H1 (cell line): ENCODE measurements around the gene RALGAPB. TPM values are rescaled to one million over a fixed set of nuclear protein-coding genes. Genes with fewer than 3 reads are reported as not detected.

Source experiments
- CTCF ChIA-PET: fragments of 300-600 bp; sonication (Branson Sonifier 250); formaldehyde crosslinking; loops from one replicate; lab custom pipeline; 2021; ENCODE audit not compliant: partially characterized antibody; lab: Charles Lee
- POLR2A ChIA-PET: fragments of 300-600 bp; sonication (Branson Sonifier 250); formaldehyde crosslinking; loops from one replicate; lab custom pipeline; 2021; ENCODE audit warnings: inconsistent platforms; ENCODE audit not compliant: partially characterized antibody; lab: Charles Lee
- DNase-seq, 2 experiments: peaks; one replicate each; pipeline versions ENCODE4 v3.0.0 to v3.0.0-alpha.2; 2010 to 2022; ENCODE audit warnings: low spot score in 2 of 2, low read depth in 1 of 2, mixed read lengths in 1 of 2
- FAIRE-seq: peaks from 2 replicates; lab custom pipeline; 2011; peaks lifted over from hg19 to GRCh38; lab: Jason Lieb, UNC
- H2AFZ ChIP-seq: 2 replicates; pipeline ENCODE4 v1.8.1; 2012; ENCODE audit warnings: low read length, inconsistent platforms
- H2AK5ac ChIP-seq: 2 replicates; pipeline ENCODE4 v1.6.1; 2013; ENCODE audit warnings: low read depth, low read length
- H2BK120ac ChIP-seq: replicated peaks from 2 replicates; pipeline ENCODE3; 2013; ENCODE audit warnings: low read depth, low read length, inconsistent platforms
- H2BK12ac ChIP-seq: 2 replicates; pipeline ENCODE4 v1.6.1; 2013; ENCODE audit warnings: low read depth, low read length
- H2BK15ac ChIP-seq: 2 replicates; pipeline ENCODE4 v1.6.1; 2013; ENCODE audit warnings: low read length
- H2BK20ac ChIP-seq: 2 replicates; pipeline ENCODE4 v1.6.1; 2013; ENCODE audit warnings: low read length
- H2BK5ac ChIP-seq: 2 replicates; pipeline ENCODE4 v1.6.1; 2013; ENCODE audit warnings: low read depth, low read length
- H3K14ac ChIP-seq: 2 replicates; pipeline ENCODE4 v1.6.1; 2013; ENCODE audit warnings: inconsistent platforms; ENCODE audit not compliant: insufficient read length
- H3K18ac ChIP-seq: 2 replicates; pipeline ENCODE4 v1.6.1; 2013; ENCODE audit warnings: low read length; ENCODE audit errors: extremely low read depth
- H3K23ac ChIP-seq: 2 replicates; pipeline ENCODE4 v1.6.1; 2013; ENCODE audit warnings: inconsistent platforms; ENCODE audit not compliant: insufficient read length
- H3K23me2 ChIP-seq: 2 replicates; pipeline ENCODE4 v1.6.1; 2013; ENCODE audit warnings: low read depth, low read length
- H3K27ac ChIP-seq: 2 replicates; pipeline ENCODE4 v1.6.1; 2011; ENCODE audit warnings: low read depth, low read length, inconsistent platforms
- H3K27me3 ChIP-seq, 4 experiments: replicated peaks in 1 of 4; 1 replicate in 1 of 4; 2 replicates in 3 of 4; pipeline versions ENCODE4 v1.6.1 to v1.8.1; 2011 to 2013; ENCODE audit warnings: low read length in 3 of 4, mild to moderate bottlenecking in 3 of 4, inconsistent platforms in 2 of 4, mixed read lengths in 2 of 4, moderate library complexity in 1 of 4; ENCODE audit not compliant: control insufficient read depth in 3 of 4, insufficient read depth in 3 of 4; ENCODE audit errors: extremely low read depth in 1 of 4
- H3K36me3 ChIP-seq, 4 experiments: 2 replicates each; pipeline versions ENCODE4 v1.6.1 to v1.8.1; 2011 to 2013; ENCODE audit warnings: mild to moderate bottlenecking in 4 of 4, low read length in 3 of 4, moderate library complexity in 2 of 4, control low read depth in 1 of 4, inconsistent platforms in 1 of 4; ENCODE audit not compliant: insufficient read depth in 4 of 4, control insufficient read depth in 2 of 4
- H3K4ac ChIP-seq: replicated peaks from 2 replicates; pipeline ENCODE3; 2013; ENCODE audit warnings: low read length, low read depth, mixed read lengths, inconsistent platforms; ENCODE audit not compliant: insufficient read length
- H3K4me1 ChIP-seq, 4 experiments: replicated peaks in 1 of 4; 1 replicate in 1 of 4; 2 replicates in 3 of 4; pipeline versions ENCODE4 v1.6.1 to v1.8.1; 2011 to 2013; ENCODE audit warnings: low read length in 3 of 4, inconsistent platforms in 2 of 4, mixed read lengths in 1 of 4; ENCODE audit not compliant: insufficient read depth in 4 of 4, control insufficient read depth in 3 of 4
- H3K4me2 ChIP-seq, 2 experiments: 2 replicates each; pipeline versions ENCODE4 v1.6.1 to v1.8.1; 2011 to 2013; ENCODE audit warnings: low read depth in 2 of 2, low read length in 2 of 2, control low read depth in 1 of 2, inconsistent platforms in 1 of 2, mild to moderate bottlenecking in 1 of 2; ENCODE audit not compliant: insufficient read depth in 1 of 2
- H3K4me3 ChIP-seq, 4 experiments: fragments of 200-600, 300-600 bp in 1 of 4; sonication (generic), shearing (Covaris generic), sonication (Bioruptor Twin) in 1 of 4; 2 replicates each; pipeline versions ENCODE4 v1.5.1 to v1.8.1; 2011 to 2016; ENCODE audit warnings: low read length in 4 of 4, low read depth in 3 of 4, control low read depth in 2 of 4, inconsistent platforms in 2 of 4, mild to moderate bottlenecking in 2 of 4, mixed read lengths in 1 of 4, moderate library complexity in 1 of 4; ENCODE audit not compliant: insufficient read depth in 2 of 4; ENCODE audit errors: extremely low read depth in 1 of 4
- H3K56ac ChIP-seq: replicated peaks from 2 replicates; pipeline ENCODE3; 2013; ENCODE audit warnings: low read depth, mild to moderate bottlenecking, mixed read lengths, low read length, inconsistent platforms; ENCODE audit not compliant: insufficient read length
- H3K79me1 ChIP-seq: 2 replicates; pipeline ENCODE4 v1.6.1; 2013; ENCODE audit warnings: low read depth, low read length, control low read depth
- H3K79me2 ChIP-seq, 2 experiments: 2 replicates each; pipeline versions ENCODE4 v1.6.1 to v1.8.1; 2012 to 2013; ENCODE audit warnings: low read length in 2 of 2, mild to moderate bottlenecking in 2 of 2, inconsistent platforms in 1 of 2; ENCODE audit not compliant: insufficient read depth in 2 of 2, control insufficient read depth in 1 of 2
- H3K9ac ChIP-seq, 4 experiments: replicated peaks in 1 of 4; 1 replicate in 1 of 4; 2 replicates in 3 of 4; pipeline versions ENCODE4 v1.6.1 to v1.8.1; 2011 to 2013; ENCODE audit warnings: low read depth in 3 of 4, low read length in 3 of 4, control low read depth in 2 of 4, mild to moderate bottlenecking in 2 of 4, moderate library complexity in 2 of 4, inconsistent platforms in 1 of 4; ENCODE audit errors: extremely low read depth in 1 of 4
- H3K9me3 ChIP-seq, 2 experiments: 2 replicates each; pipeline versions ENCODE4 v1.6.1 to v1.8.1; 2012 to 2013; ENCODE audit warnings: mild to moderate bottlenecking in 2 of 2, moderate library complexity in 2 of 2, control low read depth in 1 of 2, inconsistent platforms in 1 of 2, low read depth in 1 of 2, low read length in 1 of 2, mixed read lengths in 1 of 2; ENCODE audit not compliant: insufficient read depth in 2 of 2
- H4K20me1 ChIP-seq, 2 experiments: replicated peaks in 1 of 2; 2 replicates each; pipeline versions ENCODE3 to v1.8.1; 2011 to 2013; ENCODE audit warnings: inconsistent platforms in 2 of 2, low read length in 2 of 2, mild to moderate bottlenecking in 1 of 2; ENCODE audit not compliant: insufficient read depth in 2 of 2, control insufficient read depth in 1 of 2
- H4K5ac ChIP-seq: 2 replicates; pipeline ENCODE4 v1.6.1; 2013; ENCODE audit warnings: low read length, low read depth, mixed read lengths, inconsistent platforms; ENCODE audit not compliant: insufficient read length
- H4K8ac ChIP-seq: 2 replicates; pipeline ENCODE4 v1.8.0; 2013; ENCODE audit warnings: mild to moderate bottlenecking, moderate library complexity, low read length, inconsistent platforms; ENCODE audit not compliant: insufficient read depth; ENCODE audit errors: extremely low read depth
- H4K91ac ChIP-seq: replicated peaks from 2 replicates; pipeline ENCODE3; 2013; ENCODE audit warnings: low read length, mixed read lengths, inconsistent platforms; ENCODE audit not compliant: insufficient read length
- HDAC6 ChIP-seq: IDR thresholded peaks from one replicate; pipeline ENCODE4 v1.7.1; 2012; ENCODE audit warnings: low read depth, mild to moderate bottlenecking, inconsistent platforms, low read length, moderate library complexity
- MAFK ChIP-seq: IDR thresholded peaks from 2 replicates; pipeline ENCODE4 v1.6.1; 2012; ENCODE audit warnings: low read depth, mild to moderate bottlenecking, improper control_type of control experiment, low read length
- TAF7 ChIP-seq: optimal IDR thresholded peaks from 2 replicates; pipeline ENCODE3; 2011; ENCODE audit warnings: low read depth, mild to moderate bottlenecking, inconsistent platforms, low read length, moderate library complexity, borderline replicate concordance
- WGBS, 2 experiments: shearing (Covaris generic) in 1 of 2; methylation state at CpG; one replicate each; pipeline versions ENCODE4 v1.1.6 to v1.1.7; 2013 to 2015; ENCODE audit warnings: low lambda C conversion rate in 2 of 2, mixed read lengths in 2 of 2, inconsistent platforms in 1 of 2, low coverage in 1 of 2, missing lambda C conversion rate in 1 of 2; ENCODE audit not compliant: insufficient replicate concordance in 2 of 2, insufficient coverage in 1 of 2, insufficient read length in 1 of 2; ENCODE audit errors: extremely low coverage in 1 of 2, missing lambda C conversion rate in 1 of 2; 5-methylcytosine and 5-hydroxymethylcytosine counted together
- polyA plus RNA-seq, 7 experiments: library from polyadenylated mRNA; depleted of rRNA in 3 of 7; stranded (reverse) in 5 of 7; unstranded in 2 of 7; fragments of >200 nt in 5 of 7; fragments of 200-250 nt in 2 of 7; gene quantifications; 1 replicate in 5 of 7; 2 replicates in 1 of 7; 4 replicates in 1 of 7; pipeline versions ENCODE4 v1.2.1 to v1.2.3, GENCODE V29; 2011 to 2013; ENCODE audit warnings: missing spikeins in 2 of 7, mixed read lengths in 2 of 7
- total RNA-seq: library from RNA; stranded (reverse); fragmentation: NEBNext Ultra II Directional; extraction: Animal tissue kit (Norgen Biotek cat#: 25700); gene quantifications from 2 replicates; pipeline ENCODE4 v1.2.1, GENCODE V29; 2021

Gene RALGAPB
- total and polyA plus RNA-seq, 2 of the 8 experiments (the other 6 are each of a cell fraction or from before 2014, with no cell fraction given), result 10.6 to 35.1 TPM

DNA sequence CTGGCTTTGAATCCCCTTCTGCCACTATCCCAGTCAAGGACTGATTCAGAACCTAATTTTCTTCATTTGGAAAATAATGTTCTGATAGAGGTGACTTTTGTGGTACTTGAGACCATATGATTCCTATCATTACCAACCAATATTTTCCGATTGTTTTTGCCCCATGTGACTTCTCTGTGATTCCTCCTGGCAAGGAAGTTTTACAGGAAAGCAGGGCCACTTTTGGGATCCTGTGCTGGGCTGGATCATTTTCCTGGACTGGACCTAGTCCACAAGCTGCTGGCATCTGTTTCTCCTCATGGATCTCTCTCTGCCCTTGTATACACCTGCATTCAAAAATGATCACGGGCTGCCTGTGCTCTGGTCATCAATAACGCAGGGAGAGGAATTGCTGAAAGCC is 23.6 kb upstream of the RALGAPB start:
- FAIRE-seq, result no peak
- Histone ChIP-seq H4K5ac (no peak overlapping the region), H3K56ac (no peak overlapping the region), H3K4me1 (peaks cover 0 to 5% (median 4%) of the 10 kb centered on the region in 4 experiments; a peak in 3 of 7 replicates), H3K18ac (no peak overlapping the region), H3K4ac (no peak overlapping the region), H3K27me3 (no peaks in the 10 kb centered on the region; a peak in 2 of 7 replicates), H3K79me1 (peaks cover 3% of the 10 kb centered on the region; the same call in 1 of the 2 replicates), H2AK5ac (no peak overlapping the region), H3K9me3 (no peaks in the 10 kb centered on the region), H3K36me3 (peaks cover 0 to 15% (median 6%) of the 10 kb centered on the region in 4 experiments; a peak in 4 of 8 replicates), H2BK5ac (no peak overlapping the region), H4K91ac (no peak overlapping the region), H3K14ac (no peak overlapping the region), H2BK120ac (no peak overlapping the region), H3K4me3 (no peak overlapping the region), H3K27ac (no peak overlapping the region), H4K8ac (no peak overlapping the region), H3K23me2 (no peaks in the 10 kb centered on the region; the same call in 1 of the 2 replicates), H2BK20ac (no peak overlapping the region), H3K23ac (no peak overlapping the region), H2BK12ac (no peak overlapping the region), H2AFZ (no peak overlapping the region), H3K79me2 (no peaks in the 10 kb centered on the region), H3K4me2 (no peak overlapping the region), H4K20me1 (no peaks in the 10 kb centered on the region), H2BK15ac (no peak overlapping the region), H3K9ac (no peak overlapping the region; a peak in 1 of 7 replicates)
- TF ChIP-seq MAFK, result no peak
- TF ChIP-seq HDAC6, result no peak
- TF ChIP-seq TAF7, result no peak
- 84% methylated on average over 3 of the region's 3 CpGs; no CpG with 5 or more reads in 1 of the 2 experiments for WGBS, 2 experiments
- CTCF ChIA-PET, result interaction anchor here (2.1 to 5.9 kb wide), 4 partner anchors 9 to 40 kb away, joined by 5 to 85 read pairs (median 32); partner anchors contain the start of genes RALGAPB and SNHG17
- POLR2A ChIA-PET, result interaction anchor here (1.1 to 15.7 kb wide), 3 partner anchors 17 to 23 kb away, joined by 3 to 285 read pairs (median 18); partner anchors contain the start of genes RALGAPB and SNHG17
- no peak for DNase-seq
